Fibroblast of villous mesenchyme (primary cell): Measurements from ENCODE around the gene MCIDAS. TPM values are rescaled to one million over a fixed set of nuclear protein-coding genes. Genes with fewer than 3 reads are reported as not detected.

Experiments
- DNase-seq: peaks from one replicate; pipeline ENCODE4 v3.0.0-alpha.2; 2010; ENCODE audit warnings: low read depth
- H3K4me3 ChIP-seq: 2 replicates; pipeline ENCODE4 v1.5.1; 2011; ENCODE audit warnings: low read depth, mild to moderate bottlenecking, low read length
- small RNA-seq: library from RNA; depleted of rRNA; stranded (forward); fragments of <200 nt; gene quantifications from one replicate; pipeline ENCODE3, GENCODE V24; 2012
- total RNA-seq: library from RNA; depleted of rRNA; stranded (reverse); fragments of >200 nt; gene quantifications from 2 replicates; pipeline ENCODE4 v1.2.3, GENCODE V29; 2012
- TF ChIP-seq, protein P1 (sequence below): IDR thresholded peaks from 2 replicates; pipeline ENCODE4 v1.5.1; 2012; ENCODE audit warnings: low read depth, mild to moderate bottlenecking, low read length; ENCODE audit not compliant: insufficient read depth

MCIDAS gene
- total RNA-seq, 1 donor: not detected

GRCh38 chr5:55175781-55176175 is 51.3 kb downstream of the MCIDAS start:
- H3K4me3 ChIP-seq: peak overlapping the region; percentile 40
- DNase-seq: no peak
- TF ChIP-seq, protein P1, sequence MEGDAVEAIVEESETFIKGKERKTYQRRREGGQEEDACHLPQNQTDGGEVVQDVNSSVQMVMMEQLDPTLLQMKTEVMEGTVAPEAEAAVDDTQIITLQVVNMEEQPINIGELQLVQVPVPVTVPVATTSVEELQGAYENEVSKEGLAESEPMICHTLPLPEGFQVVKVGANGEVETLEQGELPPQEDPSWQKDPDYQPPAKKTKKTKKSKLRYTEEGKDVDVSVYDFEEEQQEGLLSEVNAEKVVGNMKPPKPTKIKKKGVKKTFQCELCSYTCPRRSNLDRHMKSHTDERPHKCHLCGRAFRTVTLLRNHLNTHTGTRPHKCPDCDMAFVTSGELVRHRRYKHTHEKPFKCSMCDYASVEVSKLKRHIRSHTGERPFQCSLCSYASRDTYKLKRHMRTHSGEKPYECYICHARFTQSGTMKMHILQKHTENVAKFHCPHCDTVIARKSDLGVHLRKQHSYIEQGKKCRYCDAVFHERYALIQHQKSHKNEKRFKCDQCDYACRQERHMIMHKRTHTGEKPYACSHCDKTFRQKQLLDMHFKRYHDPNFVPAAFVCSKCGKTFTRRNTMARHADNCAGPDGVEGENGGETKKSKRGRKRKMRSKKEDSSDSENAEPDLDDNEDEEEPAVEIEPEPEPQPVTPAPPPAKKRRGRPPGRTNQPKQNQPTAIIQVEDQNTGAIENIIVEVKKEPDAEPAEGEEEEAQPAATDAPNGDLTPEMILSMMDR: no peak

DNA sequence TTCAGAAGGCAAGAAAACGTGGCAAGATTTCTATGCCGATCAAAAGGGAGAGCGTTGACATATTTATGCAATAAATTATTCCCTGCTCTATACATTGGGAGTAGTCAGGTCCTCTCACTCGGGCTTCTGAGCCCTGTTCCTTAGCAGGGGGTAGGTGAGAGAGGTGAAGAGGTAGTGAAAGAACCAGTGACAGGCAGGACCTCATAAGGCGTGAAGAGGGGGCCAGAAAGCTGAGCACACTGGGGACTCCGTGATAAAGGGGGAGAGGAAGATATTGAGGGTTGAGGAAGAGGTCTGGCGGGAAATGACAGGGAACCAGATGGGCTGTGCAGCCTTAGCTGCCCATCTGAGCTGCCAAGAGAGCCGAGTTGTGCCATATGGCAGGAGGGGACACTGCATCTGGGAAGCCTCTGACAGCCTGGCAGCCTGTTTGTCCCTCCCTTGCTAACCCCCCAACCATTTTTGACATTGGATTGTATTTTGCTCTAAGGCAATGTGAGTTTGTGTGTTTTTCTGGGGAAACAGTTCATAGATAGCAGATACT is 53.4 kb downstream of the MCIDAS start:
- TF ChIP-seq, protein P1: no peak
- no peak for DNase-seq
- H3K4me3 ChIP-seq: peak overlapping the region; percentile 58

- DNase-seq: peak; percentile 76
- TF ChIP-seq, protein P1: no peak
- peak within 1 kb of the TSS; percentile 64 for H3K4me3 ChIP-seq
Observed at GRCh38 chr5:55172937-55173686, 54.0 kb downstream of the MCIDAS start, which contains the start of gene CDC20B. Gene CDC20B (minus strand): TSS chr5:55173177. CDS start chr5:55173000, 177 bp downstream.

DNA sequence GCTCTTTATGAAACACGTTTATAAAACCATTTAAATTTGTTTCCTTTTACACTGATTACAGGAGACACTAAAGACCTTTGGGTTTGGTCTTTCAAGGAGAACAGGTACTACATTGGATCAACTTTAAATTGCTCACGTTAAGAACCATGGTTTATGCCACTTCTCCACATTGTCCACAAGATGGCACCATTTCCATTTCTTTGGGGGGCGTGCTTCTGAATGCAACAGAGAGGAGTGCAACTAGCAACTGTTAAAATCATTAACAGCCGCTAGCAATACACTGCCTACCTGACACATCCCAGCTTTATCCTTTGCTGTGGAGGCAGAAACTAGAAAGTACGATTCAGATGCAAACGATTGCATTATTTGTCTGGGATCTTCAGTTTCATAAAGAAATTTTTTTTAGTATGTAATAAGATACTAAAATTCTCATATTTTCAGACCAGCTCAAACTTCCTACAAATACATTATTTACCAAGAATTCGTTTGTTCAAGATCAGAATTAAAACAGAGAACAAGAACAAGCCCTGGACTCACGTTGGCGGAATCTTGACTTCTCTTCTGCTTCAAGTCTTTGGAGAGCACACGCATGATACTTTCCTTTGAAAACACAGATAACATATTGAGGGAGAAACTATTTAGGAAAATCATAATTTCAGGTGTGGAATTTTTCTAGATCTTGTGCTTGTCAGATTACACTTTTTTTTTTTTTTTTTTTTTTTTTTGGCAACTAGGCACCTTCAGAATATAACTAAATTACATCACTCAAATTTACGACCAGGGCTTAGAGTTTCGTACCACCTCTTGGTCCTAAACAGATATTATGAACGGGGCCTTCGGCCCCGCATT is 54.8 kb downstream of the MCIDAS start:
- TF ChIP-seq, protein P1: peak; percentile 79
- DNase-seq: peak; percentile 84

DNA sequence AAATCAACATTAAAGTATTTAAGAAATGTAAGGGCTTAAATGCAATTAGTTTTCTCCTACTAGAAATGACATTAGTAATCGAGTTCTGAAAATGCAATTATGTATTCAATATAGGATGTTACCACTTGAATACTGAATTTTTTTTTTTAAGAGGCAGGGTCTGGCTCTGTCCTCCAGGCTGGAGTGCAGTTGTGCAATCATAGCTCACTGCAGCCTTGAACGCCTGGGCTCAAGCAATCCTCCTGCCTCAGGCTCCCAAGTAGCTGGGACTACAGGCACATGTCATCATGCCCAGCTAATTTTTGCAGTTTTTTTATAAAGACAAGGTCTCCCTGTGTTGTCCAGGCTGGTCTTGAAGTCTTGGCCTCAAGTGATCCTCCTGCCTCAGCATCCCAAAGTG is 55.6 kb downstream of the MCIDAS start:
- no peak overlapping the region for H3K4me3 ChIP-seq
- no peak for DNase-seq
- TF ChIP-seq, protein P1: no peak

More for the DNA sequence above, 54.8 kb downstream of the MCIDAS start:
- peak overlapping the region; percentile 64 for H3K4me3 ChIP-seq

Small RNA genes lying within 50 kb of the gene (small RNA-seq; reads per million reads assigned to genes)
- gene MIR449A (0.56 reads per million), gene MIR449B (not detected), gene MIR449C (not detected)

Other genes starting within 250 kb of the MCIDAS start
- gene ESM1, start 241.7 kb downstream of the MCIDAS start, total RNA-seq: under 0.01 and 0.86 TPM in 2 replicates
- gene GZMK, start 203.1 kb downstream of the MCIDAS start, total RNA-seq: not detected in 2 replicates
- not detected in 2 replicates for gene GZMA, start 124.7 kb downstream of the MCIDAS start, total RNA-seq
- 133 and 182 TPM in 2 replicates for gene GPX8, start 67.1 kb downstream of the MCIDAS start, total RNA-seq
- gene CDC20B, start 54.1 kb downstream of the MCIDAS start, total RNA-seq: not detected in 2 replicates
- 0.32 TPM in 1 of 2 replicates, not detected in the other for gene CCNO, start 6.3 kb upstream of the MCIDAS start, total RNA-seq
- gene DHX29, start 80.4 kb upstream of the MCIDAS start, total RNA-seq: 36.1 and 43.6 TPM in 2 replicates
- 72.8 and 108 TPM in 2 replicates for gene MTREX, start 80.7 kb upstream of the MCIDAS start, total RNA-seq